ENCODE measurements around the gene TRABD. TPM values are rescaled to one million over a fixed set of nuclear protein-coding genes. Genes with fewer than 3 reads are reported as not detected.

The TRABD gene
- total RNA-seq, 4 donors from 2014 or later: 18.3 to 43.1 (median 28.4) TPM

- peak; percentile 6 for ATAC-seq (ENCODE audit: low FRiP score)
- DNase-seq (ENCODE audit: low spot score): no peak
Measured at GRCh38 chr22:50210378-50211139, 24.8 kb downstream of the TRABD start.

GRCh38 chr22:50211147-50211546 lies 25.4 kb downstream of the TRABD start:
- ATAC-seq (ENCODE audit: low FRiP score) (no peak), DNase-seq (ENCODE audit: low spot score) (no peak)
- no peak for TF ChIP-seq CTCF (IDR thresholded peaks at IDR 0.05)

More at GRCh38 chr22:50210378-50211139, 24.8 kb downstream of the TRABD start:
- TF ChIP-seq CTCF (IDR thresholded peaks at IDR 0.05): no peak

- no peak for TF ChIP-seq CTCF (IDR thresholded peaks at IDR 0.05)
Measured at GRCh38 chr22:50213263-50213662, 27.6 kb downstream of the TRABD start.

GRCh38 chr22:50215297-50216054 lies 29.8 kb downstream of the TRABD start:
- TF ChIP-seq CTCF (IDR thresholded peaks at IDR 0.05): no peak
- ATAC-seq (ENCODE audit: low FRiP score) (no peak), DNase-seq (ENCODE audit: low spot score) (no peak)

More at GRCh38 chr22:50213263-50213662, 27.6 kb downstream of the TRABD start:
- no peak for ATAC-seq (ENCODE audit: low FRiP score)
- DNase-seq (ENCODE audit: low spot score): no peak

GRCh38 chr22:50216055-50216683 lies 30.5 kb downstream of the TRABD start:
- no peak for TF ChIP-seq CTCF (IDR thresholded peaks at IDR 0.05)
- no peak for DNase-seq (ENCODE audit: low spot score)
- no peak for ATAC-seq (ENCODE audit: low FRiP score)

- ATAC-seq (ENCODE audit: low FRiP score) (no peak), DNase-seq (ENCODE audit: low spot score) (no peak)
- no peak for TF ChIP-seq CTCF (IDR thresholded peaks at IDR 0.05)
Measured at GRCh38 chr22:50216684-50217520, 31.2 kb downstream of the TRABD start.

All from omental fat pad (tissue), 4 donors.